ENCODE results near the gene PEAK1.

DNA sequence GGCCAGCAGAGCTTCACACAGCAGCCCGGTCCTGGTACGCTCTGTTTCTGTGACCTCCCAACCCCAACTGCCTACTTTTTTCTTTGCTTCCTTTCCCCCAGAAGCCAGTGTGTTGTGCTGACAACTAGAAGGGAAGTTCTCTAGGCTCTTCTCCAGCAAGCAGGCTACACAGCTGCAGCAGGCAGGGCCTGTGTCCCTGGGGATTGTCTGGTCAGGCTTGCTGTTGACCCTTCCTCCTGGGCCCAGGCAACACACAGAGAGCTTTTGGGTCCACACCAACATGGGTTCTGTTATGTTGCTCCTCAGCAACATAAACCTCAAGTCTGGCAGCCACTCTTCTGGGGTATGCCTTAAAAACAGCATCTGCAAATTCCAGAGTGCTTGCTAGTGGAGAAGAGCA lies 312.8 kb downstream of the PEAK1 start:
- TF ChIP-seq, protein P1, sequence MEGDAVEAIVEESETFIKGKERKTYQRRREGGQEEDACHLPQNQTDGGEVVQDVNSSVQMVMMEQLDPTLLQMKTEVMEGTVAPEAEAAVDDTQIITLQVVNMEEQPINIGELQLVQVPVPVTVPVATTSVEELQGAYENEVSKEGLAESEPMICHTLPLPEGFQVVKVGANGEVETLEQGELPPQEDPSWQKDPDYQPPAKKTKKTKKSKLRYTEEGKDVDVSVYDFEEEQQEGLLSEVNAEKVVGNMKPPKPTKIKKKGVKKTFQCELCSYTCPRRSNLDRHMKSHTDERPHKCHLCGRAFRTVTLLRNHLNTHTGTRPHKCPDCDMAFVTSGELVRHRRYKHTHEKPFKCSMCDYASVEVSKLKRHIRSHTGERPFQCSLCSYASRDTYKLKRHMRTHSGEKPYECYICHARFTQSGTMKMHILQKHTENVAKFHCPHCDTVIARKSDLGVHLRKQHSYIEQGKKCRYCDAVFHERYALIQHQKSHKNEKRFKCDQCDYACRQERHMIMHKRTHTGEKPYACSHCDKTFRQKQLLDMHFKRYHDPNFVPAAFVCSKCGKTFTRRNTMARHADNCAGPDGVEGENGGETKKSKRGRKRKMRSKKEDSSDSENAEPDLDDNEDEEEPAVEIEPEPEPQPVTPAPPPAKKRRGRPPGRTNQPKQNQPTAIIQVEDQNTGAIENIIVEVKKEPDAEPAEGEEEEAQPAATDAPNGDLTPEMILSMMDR (IDR thresholded peaks at IDR 0.05), result no peak
- TF ChIP-seq POLR2A (IDR thresholded peaks at IDR 0.05), result no peak
